SK-N-SH (cell line): ENCODE results near the gene PLCXD1. TPM values are rescaled to one million over a fixed set of nuclear protein-coding genes. Genes with fewer than 3 reads are reported as not detected.

Experiments used
- CTCF ChIA-PET: fragments of 300-600, 350-600 bp; formaldehyde crosslinking; extraction: SDS; loops from one replicate; lab custom pipeline; 2021; lab: Yijun Ruan, JAX
- POLR2A ChIA-PET: fragments of 350-600 bp; sonication (Branson Sonifier 250); formaldehyde crosslinking; extraction: SDS; loops from one replicate; lab custom pipeline; 2020; ENCODE audit warnings: antibody characterized with exemption, inconsistent platforms; lab: Yijun Ruan, JAX
- DNase-seq: peaks from one replicate; pipeline ENCODE4 v3.0.0; 2012
- H2AFZ ChIP-seq: fragments of 200-600 bp; sonication (generic); 2 replicates; pipeline ENCODE4 v1.8.1; 2016; ENCODE audit warnings: antibody characterized with exemption, mild to moderate bottlenecking, low read depth
- H3F3A ChIP-seq: fragments of 200-600 bp; sonication (generic); replicated peaks from 2 replicates; pipeline ENCODE3; 2016; ENCODE audit warnings: antibody characterized with exemption, mild to moderate bottlenecking; ENCODE audit not compliant: insufficient read depth
- H3K27ac ChIP-seq, 2 experiments: fragments of 200-500 bp in 1 of 2; fragments of 200-600 bp in 1 of 2; sonication (Bioruptor generic) in 1 of 2; sonication (generic), shearing (Covaris generic) in 1 of 2; 2 replicates each; pipeline versions ENCODE4 v1.5.1 to v1.6.1; 2014 to 2016; ENCODE audit warnings: low read depth in 2 of 2, inconsistent platforms in 1 of 2, low read length in 1 of 2, mild to moderate bottlenecking in 1 of 2, mixed read lengths in 1 of 2
- H3K27me3 ChIP-seq: fragments of 200-600 bp; sonication (generic), shearing (Covaris generic); 2 replicates; pipeline ENCODE4 v1.6.1; 2016; ENCODE audit warnings: mixed run types; ENCODE audit not compliant: insufficient read depth
- H3K36me3 ChIP-seq, 2 experiments: fragments of 200-500 bp in 1 of 2; fragments of 200-600 bp in 1 of 2; sonication (Bioruptor generic) in 1 of 2; sonication (generic) in 1 of 2; replicated peaks in 1 of 2; 2 replicates each; pipeline versions ENCODE3 to v1.5.1; 2014 to 2016; ENCODE audit warnings: low read length in 1 of 2, mild to moderate bottlenecking in 1 of 2; ENCODE audit not compliant: insufficient read depth in 2 of 2, control insufficient read depth in 1 of 2
- H3K4me1 ChIP-seq, 2 experiments: fragments of 200-500 bp in 1 of 2; fragments of 200-600 bp in 1 of 2; sonication (Bioruptor generic) in 1 of 2; sonication (generic), shearing (Covaris generic) in 1 of 2; 2 replicates each; pipeline versions ENCODE4 v1.5.1 to v1.6.1; 2014 to 2016; ENCODE audit warnings: low read depth in 1 of 2, low read length in 1 of 2, mixed run types in 1 of 2; ENCODE audit not compliant: insufficient read depth in 2 of 2, control insufficient read depth in 1 of 2
- H3K4me2 ChIP-seq: fragments of 200-600 bp; sonication (generic), shearing (Covaris generic); 2 replicates; pipeline ENCODE4 v1.6.1; 2017; ENCODE audit warnings: mixed run types
- H3K4me3 ChIP-seq, 2 experiments: fragments of 200-500 bp in 1 of 2; fragments of 200-600 bp in 1 of 2; sonication (Bioruptor generic) in 1 of 2; sonication (generic), shearing (Covaris generic) in 1 of 2; 2 replicates each; pipeline versions ENCODE4 v1.5.1 to v1.8.1; 2014 to 2016; ENCODE audit warnings: low read depth in 2 of 2, inconsistent platforms in 1 of 2, low read length in 1 of 2, mild to moderate bottlenecking in 1 of 2, mixed read lengths in 1 of 2, moderate library complexity in 1 of 2
- H3K79me2 ChIP-seq: fragments of 200-600 bp; sonication (generic); 2 replicates; pipeline ENCODE4 v1.8.1; 2017; ENCODE audit warnings: mild to moderate bottlenecking; ENCODE audit not compliant: insufficient read depth
- H3K9ac ChIP-seq: fragments of 200-600 bp; sonication (generic); 2 replicates; pipeline ENCODE4 v1.6.1; 2017; ENCODE audit warnings: mixed run types
- H3K9me2 ChIP-seq: fragments of 200-600 bp; sonication (generic); 2 replicates; pipeline ENCODE4 v1.6.1; 2017; ENCODE audit warnings: mixed run types
- H3K9me3 ChIP-seq: fragments of 200-600 bp; sonication (generic); 2 replicates; pipeline ENCODE4 v1.6.1; 2017; ENCODE audit warnings: mixed run types, mild to moderate bottlenecking, moderate library complexity
- H4K20me1 ChIP-seq: fragments of 200-600 bp; sonication (generic); 2 replicates; pipeline ENCODE4 v1.6.1; 2017; ENCODE audit warnings: mild to moderate bottlenecking, mixed run types; ENCODE audit not compliant: insufficient read depth
- GATA2 ChIP-seq: sonication (generic); formaldehyde crosslinking; IDR thresholded peaks from 2 replicates; pipeline ENCODE4 v1.5.0; 2020; ENCODE audit warnings: mild to moderate bottlenecking, missing genetic modification reagents
- IRF3 ChIP-seq: fragments of 150-350 bp; IDR thresholded peaks from 2 replicates; pipeline ENCODE4 v1.6.1; 2016; ENCODE audit warnings: mild to moderate bottlenecking, low read depth, low read length
- JUND ChIP-seq: IDR thresholded peaks from 2 replicates; pipeline ENCODE4 v1.4.0; 2012
- MEF2A ChIP-seq: IDR thresholded peaks from 2 replicates; pipeline ENCODE4 v1.4.0; 2012; ENCODE audit warnings: low read depth, borderline replicate concordance
- NRF1 ChIP-seq: IDR thresholded peaks from 2 replicates; pipeline ENCODE4 v1.6.1; 2012; ENCODE audit warnings: low read depth, mild to moderate bottlenecking, low read length
- WGBS: methylation state at CpG from one replicate; pipeline ENCODE4 v1.1.6; 2017; ENCODE audit warnings: low lambda C conversion rate; 5-methylcytosine and 5-hydroxymethylcytosine counted together
- polyA plus RNA-seq, 3 experiments: library from polyadenylated mRNA; depleted of rRNA; stranded (reverse); fragments of >200 nt; gene quantifications; 2 replicates each; pipeline ENCODE4 v1.2.3, GENCODE V29; 2012
- TF ChIP-seq, protein P1 (sequence below): IDR thresholded peaks from 2 replicates; pipeline ENCODE4 v1.6.1; 2012; ENCODE audit warnings: mild to moderate bottlenecking, low read depth, low read length, moderate library complexity

Gene PLCXD1
- polyA plus RNA-seq, 1 of the 3 experiments (the other 2 are of a cell fraction): 14.8 TPM

DNA sequence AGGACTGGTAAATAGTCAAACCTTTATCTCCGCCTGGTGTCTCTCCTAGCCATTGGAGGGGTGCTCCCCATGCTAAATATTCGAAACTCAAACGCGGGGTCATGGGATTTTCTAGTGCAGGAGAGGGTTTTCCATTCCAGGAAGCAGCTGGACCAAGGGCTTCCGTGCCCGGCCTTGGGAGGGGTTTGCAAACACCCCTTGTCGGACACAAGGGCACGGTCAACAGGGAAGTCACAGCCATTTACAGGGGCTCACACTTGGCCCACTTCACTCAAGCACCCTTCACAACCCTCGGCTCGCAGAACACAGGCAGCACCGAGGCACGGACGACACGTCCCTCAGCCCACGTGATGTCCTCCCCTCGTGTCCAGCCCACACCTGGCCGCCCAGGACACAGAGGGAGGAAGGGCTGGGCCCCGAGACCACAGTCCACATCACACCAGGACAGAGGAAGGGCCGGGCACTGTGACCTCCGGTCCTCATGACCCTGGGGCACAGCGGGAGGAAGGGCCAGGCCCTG is 10.3 kb upstream of the PLCXD1 start:
- ChIA-PET CTCF (no interaction called here), POLR2A (no interaction called here)
- H3K9ac ChIP-seq: no peak overlapping the region
- H3K27me3 ChIP-seq: no peaks in the 10 kb centered on the region
- DNase-seq: no peak
- H3K9me2 ChIP-seq: no peaks in the 10 kb centered on the region
- H3K27ac ChIP-seq: no peak overlapping the region
- H3K4me3 ChIP-seq: no peak overlapping the region
- TF ChIP-seq MEF2A: no peak
- TF ChIP-seq GATA2 (CRISPR knock-in tag): no peak
- TF ChIP-seq IRF3: no peak
- TF ChIP-seq JUND: no peak
- H3K4me2 ChIP-seq: no peak overlapping the region
- no peak overlapping the region for H2AFZ ChIP-seq
- no peaks in the 10 kb centered on the region for H3K79me2 ChIP-seq
- no peaks in the 10 kb centered on the region; a peak in 1 of 4 replicates for H3K4me1 ChIP-seq
- no peaks in the 10 kb centered on the region for H3K9me3 ChIP-seq
- H3F3A ChIP-seq: no peaks in the 10 kb centered on the region
- no peaks in the 10 kb centered on the region for H4K20me1 ChIP-seq
- H3K36me3 ChIP-seq: no peaks in the 10 kb centered on the region
- 88% methylated on average over 8 of the region's 21 CpGs for WGBS

- Histone ChIP-seq H3K9me2 (no peaks in the 10 kb centered on the region), H3K79me2 (no peaks in the 10 kb centered on the region), H3K4me3 (no peak overlapping the region), H3K4me2 (no peak overlapping the region), H3K9me3 (no peaks in the 10 kb centered on the region), H3K27ac (no peak overlapping the region), H4K20me1 (no peaks in the 10 kb centered on the region), H3K9ac (no peak overlapping the region), H3F3A (peaks cover 6% of the 10 kb centered on the region), H3K36me3 (no peaks in the 10 kb centered on the region), H3K4me1 (peaks cover 0 to 9% of the 10 kb centered on the region in 2 experiments; a peak in 1 of 4 replicates), H2AFZ (no peak overlapping the region), H3K27me3 (no peaks in the 10 kb centered on the region)
- POLR2A ChIA-PET: no interaction called here
- no peak for DNase-seq
- WGBS: 85% methylated on average over 12 of the region's 16 CpGs
- CTCF ChIA-PET: no interaction called here
- TF ChIP-seq, protein P1, sequence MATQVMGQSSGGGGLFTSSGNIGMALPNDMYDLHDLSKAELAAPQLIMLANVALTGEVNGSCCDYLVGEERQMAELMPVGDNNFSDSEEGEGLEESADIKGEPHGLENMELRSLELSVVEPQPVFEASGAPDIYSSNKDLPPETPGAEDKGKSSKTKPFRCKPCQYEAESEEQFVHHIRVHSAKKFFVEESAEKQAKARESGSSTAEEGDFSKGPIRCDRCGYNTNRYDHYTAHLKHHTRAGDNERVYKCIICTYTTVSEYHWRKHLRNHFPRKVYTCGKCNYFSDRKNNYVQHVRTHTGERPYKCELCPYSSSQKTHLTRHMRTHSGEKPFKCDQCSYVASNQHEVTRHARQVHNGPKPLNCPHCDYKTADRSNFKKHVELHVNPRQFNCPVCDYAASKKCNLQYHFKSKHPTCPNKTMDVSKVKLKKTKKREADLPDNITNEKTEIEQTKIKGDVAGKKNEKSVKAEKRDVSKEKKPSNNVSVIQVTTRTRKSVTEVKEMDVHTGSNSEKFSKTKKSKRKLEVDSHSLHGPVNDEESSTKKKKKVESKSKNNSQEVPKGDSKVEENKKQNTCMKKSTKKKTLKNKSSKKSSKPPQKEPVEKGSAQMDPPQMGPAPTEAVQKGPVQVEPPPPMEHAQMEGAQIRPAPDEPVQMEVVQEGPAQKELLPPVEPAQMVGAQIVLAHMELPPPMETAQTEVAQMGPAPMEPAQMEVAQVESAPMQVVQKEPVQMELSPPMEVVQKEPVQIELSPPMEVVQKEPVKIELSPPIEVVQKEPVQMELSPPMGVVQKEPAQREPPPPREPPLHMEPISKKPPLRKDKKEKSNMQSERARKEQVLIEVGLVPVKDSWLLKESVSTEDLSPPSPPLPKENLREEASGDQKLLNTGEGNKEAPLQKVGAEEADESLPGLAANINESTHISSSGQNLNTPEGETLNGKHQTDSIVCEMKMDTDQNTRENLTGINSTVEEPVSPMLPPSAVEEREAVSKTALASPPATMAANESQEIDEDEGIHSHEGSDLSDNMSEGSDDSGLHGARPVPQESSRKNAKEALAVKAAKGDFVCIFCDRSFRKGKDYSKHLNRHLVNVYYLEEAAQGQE: no peak
- no peak for TF ChIP-seq NRF1
Measured at GRCh38 chrX:274904-275475, 6.2 kb upstream of the PLCXD1 start.
